Stimulated activated CD8-positive, alpha-beta memory T cell treated with anti-CD3 and anti-CD28 coated beads, Interleukin-15, amount 100 ng/mL, for 48 hours (primary cell): ENCODE measurements around the gene TTLL5.
"Not testable (repeated sequence)": the region's sequence is repeated elsewhere in the genome, so short reads cannot be mapped to it uniquely, and the experiment has no call there.

Experiments used
- DNase-seq, 2 donors: peaks; one replicate each; pipeline ENCODE4 v3.0.0-alpha.2; 2020; ENCODE audit warnings: low read depth in 2 of 2

The TTLL5 gene

GRCh38 chr14:75913183-75913582 is 252.1 kb downstream of the TTLL5 start:
- DNase-seq = no peak

DNA sequence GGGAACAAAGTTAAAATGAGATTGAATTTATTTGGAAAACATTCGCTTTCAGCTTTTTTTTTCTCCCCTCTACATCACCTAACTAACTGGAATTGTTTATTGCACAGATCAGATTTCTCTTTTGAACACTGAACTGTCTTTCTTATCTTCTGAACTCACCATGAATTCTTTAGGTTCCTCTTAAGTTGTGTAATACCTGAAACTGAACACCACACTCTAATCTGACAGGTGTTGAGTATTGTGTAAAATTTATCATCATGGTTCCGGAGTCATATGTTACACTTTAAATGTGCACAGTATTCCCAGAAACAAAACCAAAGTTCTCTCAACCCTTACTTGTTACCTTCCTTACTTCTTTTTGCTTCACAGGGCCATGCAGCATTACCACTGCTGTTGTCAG is 254.0 kb downstream of the TTLL5 start:
- no peak for DNase-seq

GRCh38 chr14:75917322-75917945 is 256.4 kb downstream of the TTLL5 start:
- DNase-seq = no peak

- DNase-seq = no peak
Measured at GRCh38 chr14:75917946-75918335, 256.9 kb downstream of the TTLL5 start.

DNA sequence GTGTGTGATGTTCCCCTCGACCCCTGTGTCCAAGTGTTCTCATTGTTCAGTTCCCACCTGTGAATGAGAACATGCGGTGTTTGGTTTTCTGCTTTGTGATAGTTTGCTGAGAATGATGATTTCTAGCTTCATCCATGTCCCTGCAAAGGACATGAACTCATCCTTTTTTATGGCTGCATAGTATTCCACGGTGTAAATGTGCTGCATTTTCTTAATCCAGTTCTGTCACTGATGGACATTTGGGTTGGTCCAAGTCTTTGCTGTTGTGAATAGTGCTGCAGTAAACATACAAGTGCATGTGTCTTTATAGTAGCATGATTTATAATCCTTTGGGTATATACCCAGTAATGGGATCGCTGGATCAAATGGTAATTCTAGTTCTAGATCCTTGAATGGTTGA is 259.4 kb downstream of the TTLL5 start:
- DNase-seq = not testable (repeated sequence)

- not testable (repeated sequence) for DNase-seq
Measured at GRCh38 chr14:75925141-75925840, 264.2 kb downstream of the TTLL5 start.

- no peak for DNase-seq
Measured at GRCh38 chr14:75926431-75927115, 265.5 kb downstream of the TTLL5 start.

DNA sequence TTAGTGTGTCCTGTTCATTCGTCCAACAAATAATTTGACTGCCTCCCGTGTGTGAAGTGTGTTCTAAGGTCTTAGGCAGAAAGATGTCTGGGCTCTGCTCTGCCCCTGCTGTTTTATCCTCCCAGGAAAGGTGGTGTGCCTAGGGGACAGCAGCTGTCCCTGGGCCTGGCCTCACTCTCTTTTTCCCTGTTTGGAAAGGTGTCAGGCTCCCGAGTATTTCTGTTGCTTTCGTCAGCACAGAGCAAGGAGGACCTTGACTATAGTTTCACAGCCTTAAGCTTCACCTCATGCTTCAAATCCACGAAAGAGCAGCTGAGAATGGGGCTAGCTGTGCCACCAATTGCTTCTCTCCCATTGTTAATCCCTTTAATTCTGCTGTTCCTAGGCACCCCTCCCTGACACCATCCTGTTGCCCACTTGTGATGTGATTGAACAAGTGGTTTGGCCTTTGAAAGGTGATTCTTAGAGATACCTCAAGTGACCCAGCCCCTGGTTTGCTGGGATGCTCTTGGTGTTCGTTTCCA is 266.6 kb downstream of the TTLL5 start:
- no peak for DNase-seq

DNA sequence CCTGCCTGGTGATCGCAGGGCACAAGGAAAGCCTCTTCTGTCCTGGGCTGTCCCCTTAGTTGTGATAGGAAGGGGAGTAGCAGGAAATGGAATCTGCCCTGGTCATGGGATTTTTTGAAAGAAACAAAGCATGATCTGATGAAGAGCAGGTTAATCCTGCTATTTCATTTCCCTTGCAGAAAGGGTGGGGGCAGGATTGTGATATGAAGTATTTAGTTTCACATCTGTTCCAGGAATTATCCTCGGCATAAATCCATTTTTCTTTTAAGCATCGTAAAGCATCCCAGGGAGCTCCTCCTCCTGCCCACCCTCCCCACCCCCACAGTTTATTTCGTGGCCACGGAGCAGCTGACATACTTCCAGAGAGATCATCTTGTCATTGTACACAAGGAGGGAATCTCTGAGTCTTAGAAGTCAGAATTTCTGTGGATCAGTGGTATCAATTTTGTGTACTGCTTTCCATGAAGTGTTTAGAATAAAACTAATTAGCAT is 267.7 kb downstream of the TTLL5 start:
- DNase-seq = no peak

- DNase-seq = no peak
Measured at GRCh38 chr14:75933712-75934296, 272.8 kb downstream of the TTLL5 start.

DNA sequence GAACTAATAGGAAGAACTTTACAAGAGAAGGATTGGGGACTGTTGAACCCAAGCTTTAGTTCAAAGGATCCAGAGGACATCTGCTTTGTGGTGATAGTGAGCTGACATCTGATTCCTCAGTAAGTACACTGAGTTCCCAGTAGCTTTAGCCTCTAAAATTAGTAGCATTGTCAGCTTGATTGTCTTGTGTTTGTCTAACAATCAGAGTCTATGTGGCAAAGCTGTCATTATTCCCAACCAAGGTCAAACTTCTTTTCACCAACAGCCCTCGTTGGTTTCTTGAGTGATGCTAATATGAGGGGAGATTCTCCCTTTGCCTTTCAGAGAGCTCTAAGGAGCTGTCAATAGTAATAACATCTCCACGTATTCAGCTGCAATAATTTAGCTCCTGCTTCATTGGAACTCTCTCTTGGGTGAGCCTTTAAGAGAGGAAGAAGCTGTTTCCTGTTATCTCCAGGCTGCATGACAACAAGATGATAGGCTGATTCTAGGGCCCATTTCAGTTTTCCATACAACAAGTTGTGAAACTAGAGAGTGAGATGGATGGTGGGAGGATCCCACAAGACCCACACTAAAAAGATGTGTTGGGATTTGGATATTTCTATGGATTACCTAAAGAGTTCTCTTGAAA is 274.1 kb downstream of the TTLL5 start:
- no peak for DNase-seq

DNA sequence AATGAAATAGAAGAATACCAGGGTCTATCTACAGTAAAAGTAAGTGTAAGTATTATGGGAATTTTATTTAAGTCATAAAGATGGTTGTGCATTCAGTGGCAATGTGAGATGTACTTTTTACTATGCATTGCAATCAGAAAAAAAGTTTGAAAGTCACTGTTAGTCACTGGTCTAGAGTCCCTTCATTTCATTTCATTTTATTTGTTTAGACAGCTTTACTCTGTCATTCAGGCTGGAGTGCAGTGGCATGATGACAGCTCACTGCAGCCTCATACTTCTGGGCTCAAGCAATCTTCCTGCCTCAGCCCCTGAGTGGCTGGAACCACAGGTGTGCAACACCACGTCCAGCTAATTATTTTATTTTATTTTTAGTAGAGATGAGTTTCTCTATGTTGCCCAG is 278.2 kb downstream of the TTLL5 start:
- DNase-seq = no peak

DNA sequence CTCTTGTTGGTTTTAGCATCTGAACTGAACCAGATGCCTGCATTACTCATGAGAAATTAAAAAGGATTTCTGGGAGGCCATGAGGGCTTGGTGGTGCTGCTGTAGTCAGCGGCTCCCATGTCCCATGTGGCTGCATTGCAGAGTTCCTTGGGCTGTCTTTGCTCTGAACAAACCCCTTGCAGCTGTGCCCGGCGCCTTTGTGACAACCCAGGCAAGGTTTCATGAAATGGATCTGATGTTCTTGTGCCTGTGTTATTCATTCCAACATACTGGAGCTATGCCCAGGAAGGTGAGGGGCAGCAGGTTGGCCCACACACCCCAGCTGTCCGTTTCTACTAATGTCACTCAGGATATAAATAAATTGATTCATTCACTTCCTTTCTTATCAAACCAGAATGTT is 280.0 kb downstream of the TTLL5 start:
- DNase-seq = no peak

- no peak for DNase-seq
Measured at GRCh38 chr14:75944607-75945241, 283.7 kb downstream of the TTLL5 start.

DNA sequence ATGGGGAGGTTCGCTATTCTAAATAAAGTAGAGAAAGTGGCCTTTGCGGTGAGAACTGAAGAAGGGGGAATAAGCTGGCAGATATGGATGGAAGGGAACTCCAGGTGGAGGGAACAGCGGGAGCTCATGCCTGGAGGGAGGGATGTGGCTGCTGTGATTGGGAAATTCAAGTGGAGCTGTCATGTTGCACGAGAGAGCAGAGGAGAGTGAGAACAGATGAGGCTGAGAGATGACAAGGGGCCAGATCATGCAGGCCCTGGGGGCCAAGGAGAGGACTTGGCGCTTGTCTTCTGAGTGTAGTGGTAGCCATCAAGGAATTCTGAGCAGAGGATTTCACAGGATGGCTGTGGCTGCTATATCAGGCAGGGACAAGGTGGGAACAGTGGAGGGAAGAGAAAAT is 285.7 kb downstream of the TTLL5 start:
- DNase-seq = no peak

GRCh38 chr14:75952489-75952888 is 291.4 kb downstream of the TTLL5 start:
- DNase-seq = no peak

DNA sequence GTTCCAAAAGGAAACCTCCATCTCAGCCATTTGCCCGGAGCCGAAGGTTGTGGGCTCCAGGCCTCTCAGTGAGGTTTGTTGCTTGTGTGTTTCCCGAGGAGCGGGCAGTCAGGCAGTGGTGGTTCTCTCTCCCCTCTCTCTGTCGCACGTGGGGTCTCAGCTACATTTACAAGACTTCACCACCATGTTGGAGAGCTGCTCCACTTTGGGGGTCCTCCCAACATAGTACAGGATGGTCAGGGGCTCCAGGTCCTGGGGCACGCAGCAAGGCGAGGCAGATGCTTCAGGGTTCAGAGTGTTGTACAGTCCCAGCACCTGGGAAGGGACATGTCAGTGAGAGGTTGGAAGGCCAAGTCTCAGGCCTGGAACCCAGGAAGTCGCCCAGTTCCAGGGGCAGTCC is 298.0 kb downstream of the TTLL5 start:
- DNase-seq = no peak

GRCh38 chr14:75960231-75960630 is 299.2 kb downstream of the TTLL5 start:
- DNase-seq = no peak

- DNase-seq = no peak
Measured at GRCh38 chr14:75961662-75962061, 300.6 kb downstream of the TTLL5 start.

- no peak for DNase-seq
Measured at GRCh38 chr14:75967866-75968265, 306.8 kb downstream of the TTLL5 start.

- no peak for DNase-seq
Measured at GRCh38 chr14:75968456-75968855, 307.4 kb downstream of the TTLL5 start.
